Coronary artery (tissue), 2 donors: Measurements from ENCODE around the gene FGFBP1.

ENCODE experiments used
- DNase-seq: peaks from one replicate; pipeline ENCODE4 v3.0.0-alpha.2; 2017; ENCODE audit warnings: low spot score
- H3K27ac ChIP-seq, 2 donors: fragments of 200-600 bp; sonication (generic); one replicate each; pipeline ENCODE4 v1.5.1; 2016 to 2019
- H3K4me3 ChIP-seq: fragments of 200-600 bp; sonication (generic); 2 replicates; pipeline ENCODE4 v1.5.1; 2016; ENCODE audit warnings: mild to moderate bottlenecking, moderate library complexity
- TF ChIP-seq, protein P1 (sequence below): fragments of 200-600 bp; sonication (generic); IDR thresholded peaks from one replicate; pipeline ENCODE4 v1.5.1; 2019; ENCODE audit warnings: antibody characterized with exemption

Gene FGFBP1

GRCh38 chr4:15893962-15894361, 44.6 kb downstream of the FGFBP1 start:
- H3K27ac ChIP-seq: no peak overlapping the region
- no peak overlapping the region for H3K4me3 ChIP-seq
- TF ChIP-seq, protein P1, sequence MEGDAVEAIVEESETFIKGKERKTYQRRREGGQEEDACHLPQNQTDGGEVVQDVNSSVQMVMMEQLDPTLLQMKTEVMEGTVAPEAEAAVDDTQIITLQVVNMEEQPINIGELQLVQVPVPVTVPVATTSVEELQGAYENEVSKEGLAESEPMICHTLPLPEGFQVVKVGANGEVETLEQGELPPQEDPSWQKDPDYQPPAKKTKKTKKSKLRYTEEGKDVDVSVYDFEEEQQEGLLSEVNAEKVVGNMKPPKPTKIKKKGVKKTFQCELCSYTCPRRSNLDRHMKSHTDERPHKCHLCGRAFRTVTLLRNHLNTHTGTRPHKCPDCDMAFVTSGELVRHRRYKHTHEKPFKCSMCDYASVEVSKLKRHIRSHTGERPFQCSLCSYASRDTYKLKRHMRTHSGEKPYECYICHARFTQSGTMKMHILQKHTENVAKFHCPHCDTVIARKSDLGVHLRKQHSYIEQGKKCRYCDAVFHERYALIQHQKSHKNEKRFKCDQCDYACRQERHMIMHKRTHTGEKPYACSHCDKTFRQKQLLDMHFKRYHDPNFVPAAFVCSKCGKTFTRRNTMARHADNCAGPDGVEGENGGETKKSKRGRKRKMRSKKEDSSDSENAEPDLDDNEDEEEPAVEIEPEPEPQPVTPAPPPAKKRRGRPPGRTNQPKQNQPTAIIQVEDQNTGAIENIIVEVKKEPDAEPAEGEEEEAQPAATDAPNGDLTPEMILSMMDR: no peak
- DNase-seq: no peak

DNA sequence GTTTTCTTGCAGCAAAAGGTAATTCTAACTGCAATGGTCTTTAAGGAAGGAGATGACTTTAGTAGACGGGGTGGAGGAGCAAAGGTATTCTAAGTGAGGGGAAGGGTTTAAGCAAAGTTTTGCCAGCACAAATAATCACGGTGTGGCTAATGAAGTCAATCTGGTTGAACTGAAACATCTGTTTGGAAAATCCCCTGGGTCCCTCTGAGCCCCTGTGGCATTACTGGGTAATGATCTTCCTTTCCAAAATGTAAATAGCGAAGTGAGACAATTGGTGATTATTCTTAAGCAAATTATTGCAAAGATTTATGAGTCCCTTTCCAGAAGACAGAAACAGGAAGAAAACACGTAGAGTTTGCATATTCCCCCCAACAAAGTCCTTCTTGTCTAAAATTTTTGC, 47.2 kb downstream of the FGFBP1 start:
- H3K4me3 ChIP-seq: no peak overlapping the region
- no peak for DNase-seq
- TF ChIP-seq, protein P1: no peak
- no peak overlapping the region for H3K27ac ChIP-seq

DNA sequence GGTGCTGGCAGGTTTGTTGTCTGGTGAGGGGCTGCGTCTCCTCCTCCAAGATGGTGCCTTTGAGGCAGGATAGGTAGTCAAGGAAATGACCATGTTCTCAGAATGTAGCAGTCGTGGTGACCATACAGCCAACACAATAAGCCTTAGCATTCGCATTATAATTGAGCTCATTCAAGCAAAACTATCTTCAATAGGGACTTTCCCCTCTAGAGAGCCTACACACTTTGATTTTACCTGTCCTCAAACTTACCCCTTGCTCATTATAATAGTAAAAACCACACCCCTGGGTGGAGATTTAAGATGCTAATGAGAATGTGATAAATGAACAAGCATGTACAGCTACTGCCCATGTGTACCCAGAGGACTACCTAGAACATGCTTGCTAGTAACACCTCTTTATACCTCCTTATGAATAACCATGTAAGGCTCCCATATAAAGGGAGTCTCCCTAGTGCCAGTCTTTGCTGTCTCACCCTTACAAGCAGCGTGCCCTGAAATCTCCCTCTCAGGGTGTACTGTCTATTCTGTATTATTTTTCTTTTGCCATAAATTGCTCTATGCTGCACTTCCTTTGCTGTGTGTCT, 48.2 kb downstream of the FGFBP1 start:
- DNase-seq: no peak
- no peak overlapping the region for H3K27ac ChIP-seq
- TF ChIP-seq, protein P1: no peak
- no peak overlapping the region for H3K4me3 ChIP-seq

- Histone ChIP-seq H3K27ac (no peak overlapping the region), H3K4me3 (no peak overlapping the region)
- TF ChIP-seq, protein P1: no peak
- DNase-seq: no peak
Measured at GRCh38 chr4:15888515-15888914, 50.0 kb downstream of the FGFBP1 start.
